Measurements from ENCODE around the gene PPP2R3B.
"Not testable (repeated sequence)": the region's sequence is repeated elsewhere in the genome, so short reads cannot be mapped to it uniquely, and the experiment has no call there.

PPP2R3B gene

DNA sequence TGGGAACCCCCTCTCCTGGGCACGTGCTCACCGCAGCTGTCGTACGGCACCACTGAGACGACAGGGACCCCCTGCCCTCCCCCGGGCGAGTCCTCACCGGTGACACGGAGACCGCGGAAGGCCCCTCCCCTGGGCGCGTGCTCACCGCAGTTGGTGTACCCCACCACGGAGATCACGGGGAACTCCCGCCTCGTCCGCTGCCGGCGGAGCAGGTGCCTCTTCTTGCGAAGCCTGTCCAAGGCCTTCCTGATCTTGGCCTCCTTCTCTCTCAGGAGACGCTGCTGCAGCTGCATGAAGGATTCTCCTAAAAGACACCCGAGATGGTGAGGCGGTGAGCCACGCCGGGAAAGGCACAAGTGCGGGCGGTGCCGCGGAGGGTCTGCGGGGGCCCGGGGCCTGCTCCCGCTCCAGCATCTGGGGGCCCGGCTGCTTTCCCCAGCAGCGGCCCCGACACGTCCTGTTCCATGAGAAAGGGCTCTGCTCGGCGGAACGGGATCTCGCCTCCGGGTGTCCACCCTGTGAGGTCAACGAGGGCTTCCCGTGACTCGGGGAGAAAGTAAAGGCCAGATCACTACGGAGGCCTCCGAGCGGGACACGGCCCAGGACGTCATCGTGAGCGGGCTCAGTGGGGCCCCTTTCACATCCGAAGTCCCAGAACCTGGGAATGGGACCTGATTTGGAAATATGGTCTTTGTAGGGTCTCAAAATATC is 73.9 kb downstream of the PPP2R3B start:
- peaks cover 0 to 1% of the 10 kb centered on the region in 2 donors for H3K4me1 ChIP-seq (ENCODE audit: control insufficient read depth in 1 of 2, insufficient read depth in 2 of 2, low read length in 2 of 2)
- H3K9me3 ChIP-seq (ENCODE audit: control insufficient read depth in 1 of 2, low read length in 2 of 2) = no peaks in the 10 kb centered on the region
- peaks cover 15 to 64% of the 10 kb centered on the region in 2 donors for H3K36me3 ChIP-seq (ENCODE audit: control insufficient read depth in 1 of 2, insufficient read depth in 2 of 2, low read length in 2 of 2)
- H3K27me3 ChIP-seq (ENCODE audit: low read depth, low read length) = no peaks in the 10 kb centered on the region
- H3K27ac ChIP-seq (ENCODE audit: low read length) = no peak overlapping the region
- no peak overlapping the region for H3K4me3 ChIP-seq (ENCODE audit: low read depth in 1 of 2, low read length in 2 of 2)

- Histone ChIP-seq H3K4me1 (ENCODE audit: control insufficient read depth in 1 of 2, insufficient read depth in 2 of 2, low read length in 2 of 2) (no peaks in the 10 kb centered on the region), H3K27ac (ENCODE audit: low read length) (no peak overlapping the region), H3K9me3 (ENCODE audit: control insufficient read depth in 1 of 2, low read length in 2 of 2) (no peaks in the 10 kb centered on the region), H3K4me3 (ENCODE audit: low read depth in 1 of 2, low read length in 2 of 2) (no peak overlapping the region), H3K36me3 (ENCODE audit: control insufficient read depth in 1 of 2, insufficient read depth in 2 of 2, low read length in 2 of 2) (peaks cover 21 to 68% of the 10 kb centered on the region in 2 donors), H3K27me3 (ENCODE audit: low read depth, low read length) (no peaks in the 10 kb centered on the region)
Measured at GRCh38 chrX:311156-312129, 75.3 kb downstream of the PPP2R3B start.

GRCh38 chrX:310621-311155 is 76.0 kb downstream of the PPP2R3B start:
- Histone ChIP-seq H3K4me3 (ENCODE audit: low read depth in 1 of 2, low read length in 2 of 2) (no peak overlapping the region), H3K27me3 (ENCODE audit: low read depth, low read length) (no peaks in the 10 kb centered on the region), H3K27ac (ENCODE audit: low read length) (no peak overlapping the region), H3K9me3 (ENCODE audit: control insufficient read depth in 1 of 2, low read length in 2 of 2) (no peaks in the 10 kb centered on the region), H3K4me1 (ENCODE audit: control insufficient read depth in 1 of 2, insufficient read depth in 2 of 2, low read length in 2 of 2) (no peaks in the 10 kb centered on the region), H3K36me3 (ENCODE audit: control insufficient read depth in 1 of 2, insufficient read depth in 2 of 2, low read length in 2 of 2) (peaks cover 21 to 72% of the 10 kb centered on the region in 2 donors)

GRCh38 chrX:308821-309520 is 77.7 kb downstream of the PPP2R3B start:
- Histone ChIP-seq H3K27me3 (ENCODE audit: low read depth, low read length) (no peaks in the 10 kb centered on the region), H3K27ac (ENCODE audit: low read length) (no peak overlapping the region), H3K4me3 (ENCODE audit: low read depth in 1 of 2, low read length in 2 of 2) (no peak overlapping the region), H3K36me3 (ENCODE audit: control insufficient read depth in 1 of 2, insufficient read depth in 2 of 2, low read length in 2 of 2) (peaks cover 21 to 70% of the 10 kb centered on the region in 2 donors), H3K4me1 (ENCODE audit: control insufficient read depth in 1 of 2, insufficient read depth in 2 of 2, low read length in 2 of 2) (no peaks in the 10 kb centered on the region), H3K9me3 (ENCODE audit: control insufficient read depth in 1 of 2, low read length in 2 of 2) (no peaks in the 10 kb centered on the region)

DNA sequence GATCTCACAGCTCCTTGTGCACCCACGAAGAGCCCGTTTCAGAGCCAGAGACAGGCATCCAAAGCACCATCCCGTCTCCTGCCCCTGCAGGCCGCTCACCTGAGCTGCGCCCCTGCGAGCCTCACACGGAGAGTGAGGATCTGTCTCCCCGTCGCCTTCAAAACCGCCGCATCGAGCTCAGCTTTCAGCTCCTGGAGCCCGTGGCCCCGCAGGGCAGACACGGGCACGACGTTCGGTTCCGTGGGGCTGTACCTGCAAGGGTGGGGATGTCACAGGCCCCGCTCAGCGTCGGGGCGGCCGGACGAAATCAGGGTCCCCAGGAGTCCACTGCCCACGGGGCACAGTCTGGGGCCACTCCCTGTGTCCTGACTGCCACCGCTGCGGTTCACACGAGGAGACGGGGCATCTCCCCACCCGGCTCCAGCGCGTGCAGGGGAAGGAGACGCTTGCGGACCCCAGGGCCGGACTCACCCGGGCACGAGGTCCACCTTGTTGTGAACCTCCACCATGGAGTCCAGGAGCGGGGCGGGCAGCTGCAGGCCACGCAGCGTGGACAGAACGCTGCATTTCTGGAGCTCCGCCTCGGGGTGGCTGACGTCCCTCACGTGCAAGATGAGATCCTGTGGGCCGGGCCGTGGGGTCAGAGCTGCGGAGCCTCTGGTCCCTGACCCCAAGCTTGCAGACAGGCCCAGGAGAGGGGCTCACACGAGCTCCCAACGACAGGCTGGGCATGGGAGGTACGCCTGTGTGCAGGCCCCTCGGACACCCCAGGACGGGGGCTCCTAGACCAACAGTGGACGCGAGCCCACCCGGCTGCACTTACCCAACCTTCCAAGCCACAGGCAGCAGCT is 79.2 kb downstream of the PPP2R3B start:
- no peak overlapping the region for H3K27ac ChIP-seq (ENCODE audit: low read length)
- H3K4me3 ChIP-seq (ENCODE audit: low read depth in 1 of 2, low read length in 2 of 2) = no peak overlapping the region
- H3K36me3 ChIP-seq (ENCODE audit: control insufficient read depth in 1 of 2, insufficient read depth in 2 of 2, low read length in 2 of 2) = peaks cover 20 to 63% of the 10 kb centered on the region in 2 donors
- no peaks in the 10 kb centered on the region for H3K27me3 ChIP-seq (ENCODE audit: low read depth, low read length)
- H3K4me1 ChIP-seq (ENCODE audit: control insufficient read depth in 1 of 2, insufficient read depth in 2 of 2, low read length in 2 of 2) = no peaks in the 10 kb centered on the region
- H3K9me3 ChIP-seq (ENCODE audit: control insufficient read depth in 1 of 2, low read length in 2 of 2) = no peaks in the 10 kb centered on the region

- not testable (repeated sequence) for H3K9me3 ChIP-seq (ENCODE audit: control insufficient read depth in 1 of 2, low read length in 2 of 2); H3K4me1 ChIP-seq (ENCODE audit: control insufficient read depth in 1 of 2, insufficient read depth in 2 of 2, low read length in 2 of 2); H3K4me3 ChIP-seq (ENCODE audit: low read depth in 1 of 2, low read length in 2 of 2); H3K27me3 ChIP-seq (ENCODE audit: low read depth, low read length); H3K27ac ChIP-seq (ENCODE audit: low read length)
- peaks cover 13 to 60% of the 10 kb centered on the region in 2 donors for H3K36me3 ChIP-seq (ENCODE audit: control insufficient read depth in 1 of 2, insufficient read depth in 2 of 2, low read length in 2 of 2)
Measured at GRCh38 chrX:306614-307251, 80.0 kb downstream of the PPP2R3B start.

GRCh38 chrX:305781-306613 is 80.7 kb downstream of the PPP2R3B start:
- H3K4me3 ChIP-seq (ENCODE audit: low read depth in 1 of 2, low read length in 2 of 2); H3K9me3 ChIP-seq (ENCODE audit: control insufficient read depth in 1 of 2, low read length in 2 of 2); H3K4me1 ChIP-seq (ENCODE audit: control insufficient read depth in 1 of 2, insufficient read depth in 2 of 2, low read length in 2 of 2); H3K27me3 ChIP-seq (ENCODE audit: low read depth, low read length); H3K27ac ChIP-seq (ENCODE audit: low read length): not testable (repeated sequence)
- H3K36me3 ChIP-seq (ENCODE audit: control insufficient read depth in 1 of 2, insufficient read depth in 2 of 2, low read length in 2 of 2) = peaks cover 12 to 58% of the 10 kb centered on the region in 2 donors

GRCh38 chrX:302975-303374 is 83.7 kb downstream of the PPP2R3B start:
- H3K4me3 ChIP-seq (ENCODE audit: low read depth in 1 of 2, low read length in 2 of 2) = no peak overlapping the region
- no peaks in the 10 kb centered on the region for H3K9me3 ChIP-seq (ENCODE audit: control insufficient read depth in 1 of 2, low read length in 2 of 2)
- H3K36me3 ChIP-seq (ENCODE audit: control insufficient read depth in 1 of 2, insufficient read depth in 2 of 2, low read length in 2 of 2) = peaks cover 6 to 58% of the 10 kb centered on the region in 2 donors
- no peaks in the 10 kb centered on the region for H3K27me3 ChIP-seq (ENCODE audit: low read depth, low read length)
- H3K27ac ChIP-seq (ENCODE audit: low read length) = no peak overlapping the region
- H3K4me1 ChIP-seq (ENCODE audit: control insufficient read depth in 1 of 2, insufficient read depth in 2 of 2, low read length in 2 of 2) = no peaks in the 10 kb centered on the region

- Histone ChIP-seq H3K27ac (ENCODE audit: low read length) (no peak overlapping the region), H3K4me1 (ENCODE audit: control insufficient read depth in 1 of 2, insufficient read depth in 2 of 2, low read length in 2 of 2) (no peaks in the 10 kb centered on the region), H3K4me3 (ENCODE audit: low read depth in 1 of 2, low read length in 2 of 2) (no peak overlapping the region), H3K9me3 (ENCODE audit: control insufficient read depth in 1 of 2, low read length in 2 of 2) (no peaks in the 10 kb centered on the region), H3K27me3 (ENCODE audit: low read depth, low read length) (no peaks in the 10 kb centered on the region), H3K36me3 (ENCODE audit: control insufficient read depth in 1 of 2, insufficient read depth in 2 of 2, low read length in 2 of 2) (peaks cover 0 to 40% of the 10 kb centered on the region in 2 donors)
Measured at GRCh38 chrX:300334-300733, 86.4 kb downstream of the PPP2R3B start.
